ENCODE measurements around the gene FARP1.
"Not testable (repeated sequence)": the region's sequence is repeated elsewhere in the genome, so short reads cannot be mapped to it uniquely, and the experiment has no call there.

FARP1 gene

DNA sequence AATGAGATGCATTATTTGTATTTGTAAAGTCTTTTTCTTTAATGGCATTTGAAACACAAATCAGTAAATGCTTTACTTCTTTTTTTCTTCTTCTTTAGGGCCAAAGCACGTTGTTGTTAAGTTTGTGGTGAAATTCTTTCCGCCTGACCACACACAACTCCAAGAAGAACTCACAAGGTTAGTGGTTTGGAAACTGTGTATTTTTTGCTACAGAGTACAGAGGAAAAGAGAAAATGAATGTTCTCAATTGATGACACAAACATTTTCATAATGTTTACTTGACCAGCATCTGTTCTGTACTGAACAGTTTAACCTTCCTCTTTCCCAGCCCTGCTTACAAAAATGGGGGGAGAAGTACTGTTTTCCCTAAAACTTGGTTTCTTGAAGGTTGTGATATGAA lies 225.1 kb downstream of the FARP1 start:
- TF ChIP-seq, protein P1, sequence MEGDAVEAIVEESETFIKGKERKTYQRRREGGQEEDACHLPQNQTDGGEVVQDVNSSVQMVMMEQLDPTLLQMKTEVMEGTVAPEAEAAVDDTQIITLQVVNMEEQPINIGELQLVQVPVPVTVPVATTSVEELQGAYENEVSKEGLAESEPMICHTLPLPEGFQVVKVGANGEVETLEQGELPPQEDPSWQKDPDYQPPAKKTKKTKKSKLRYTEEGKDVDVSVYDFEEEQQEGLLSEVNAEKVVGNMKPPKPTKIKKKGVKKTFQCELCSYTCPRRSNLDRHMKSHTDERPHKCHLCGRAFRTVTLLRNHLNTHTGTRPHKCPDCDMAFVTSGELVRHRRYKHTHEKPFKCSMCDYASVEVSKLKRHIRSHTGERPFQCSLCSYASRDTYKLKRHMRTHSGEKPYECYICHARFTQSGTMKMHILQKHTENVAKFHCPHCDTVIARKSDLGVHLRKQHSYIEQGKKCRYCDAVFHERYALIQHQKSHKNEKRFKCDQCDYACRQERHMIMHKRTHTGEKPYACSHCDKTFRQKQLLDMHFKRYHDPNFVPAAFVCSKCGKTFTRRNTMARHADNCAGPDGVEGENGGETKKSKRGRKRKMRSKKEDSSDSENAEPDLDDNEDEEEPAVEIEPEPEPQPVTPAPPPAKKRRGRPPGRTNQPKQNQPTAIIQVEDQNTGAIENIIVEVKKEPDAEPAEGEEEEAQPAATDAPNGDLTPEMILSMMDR (IDR thresholded peaks at IDR 0.05; ENCODE audit: borderline replicate concordance, insufficient read depth, low read depth, low read length), result no peak
- H3K4me3 ChIP-seq (ENCODE audit: low read depth, low read length), result no peak overlapping the region

DNA sequence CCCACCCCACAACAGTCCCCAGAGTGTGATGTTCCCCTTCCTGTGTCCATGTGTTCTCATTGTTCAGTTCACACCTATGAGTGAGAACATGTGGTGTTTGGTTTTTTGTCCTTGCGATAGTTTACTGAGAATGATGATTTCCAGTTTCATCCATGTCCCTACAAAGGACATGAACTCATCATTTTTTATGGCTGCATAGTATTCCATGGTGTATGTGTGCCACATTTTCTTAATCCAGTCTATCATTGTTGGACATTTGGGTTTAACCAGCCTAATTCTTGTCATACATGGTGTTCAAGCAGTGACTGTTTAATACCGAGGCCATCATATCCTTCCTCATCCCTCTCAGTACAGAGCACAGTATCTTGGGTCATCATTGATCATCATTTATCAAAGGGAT lies 226.6 kb downstream of the FARP1 start:
- H3K4me3 ChIP-seq (ENCODE audit: low read depth, low read length), result not testable (repeated sequence)

DNA sequence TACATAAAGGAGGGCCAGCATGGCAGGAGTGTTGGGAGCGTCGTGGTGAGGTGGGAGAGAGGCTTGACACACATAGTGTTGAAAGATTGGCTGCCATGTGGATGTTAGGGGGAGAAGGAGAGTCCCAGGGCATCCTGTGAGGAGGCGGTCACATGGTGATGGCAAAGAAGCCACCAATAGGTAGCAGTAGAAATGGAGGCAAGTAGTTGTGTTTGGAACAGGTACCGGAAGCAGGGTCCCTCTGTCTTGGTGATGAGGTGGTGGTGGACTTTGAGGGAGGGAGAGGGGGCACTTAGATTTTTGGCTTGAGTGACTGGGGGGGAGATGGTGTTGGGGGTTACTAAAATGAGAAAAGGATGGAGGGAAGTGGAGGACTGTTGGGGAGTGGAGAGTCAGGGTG lies 227.4 kb downstream of the FARP1 start:
- H3K4me3 ChIP-seq (ENCODE audit: low read depth, low read length), result no peak overlapping the region
- TF ChIP-seq, protein P1 (IDR thresholded peaks at IDR 0.05; ENCODE audit: borderline replicate concordance, insufficient read depth, low read depth, low read length), result no peak

DNA sequence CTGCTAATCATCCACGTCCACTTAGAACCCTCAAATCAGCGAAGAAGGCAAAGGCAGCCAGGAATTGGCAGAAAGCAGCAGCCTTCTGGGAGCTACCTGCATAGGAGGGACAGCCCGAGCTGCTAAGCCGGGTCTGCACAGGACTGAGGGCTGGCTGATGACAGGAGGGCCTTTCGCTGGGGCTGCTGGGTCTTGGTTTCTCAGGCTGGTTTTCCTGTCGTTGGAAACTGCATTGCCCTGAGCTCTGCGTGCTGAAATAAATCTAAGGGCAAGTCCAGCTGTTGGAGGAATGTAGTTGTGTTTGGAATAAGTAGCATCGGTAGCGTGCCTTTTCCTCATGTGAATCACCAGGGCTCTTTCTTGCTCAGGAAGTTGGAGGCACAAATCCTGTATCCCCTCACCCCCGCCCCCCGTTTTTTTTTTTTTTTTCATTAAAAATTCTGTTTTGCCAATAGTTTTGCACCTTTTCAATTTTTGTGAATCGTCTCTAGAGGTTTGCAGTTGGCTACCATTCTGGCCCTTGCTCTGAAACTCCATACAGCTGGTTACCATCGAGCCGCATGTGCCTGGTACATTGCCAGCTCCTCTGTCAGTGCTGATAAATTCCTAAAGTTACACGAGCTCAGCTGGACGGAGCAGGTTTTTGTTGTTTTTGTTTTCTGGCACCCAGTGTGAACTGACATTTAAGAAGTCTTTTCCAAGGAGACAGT lies 228.1 kb downstream of the FARP1 start:
- H3K4me3 ChIP-seq (ENCODE audit: low read depth, low read length), result no peak overlapping the region
- TF ChIP-seq, protein P1 (IDR thresholded peaks at IDR 0.05; ENCODE audit: borderline replicate concordance, insufficient read depth, low read depth, low read length), result no peak

DNA sequence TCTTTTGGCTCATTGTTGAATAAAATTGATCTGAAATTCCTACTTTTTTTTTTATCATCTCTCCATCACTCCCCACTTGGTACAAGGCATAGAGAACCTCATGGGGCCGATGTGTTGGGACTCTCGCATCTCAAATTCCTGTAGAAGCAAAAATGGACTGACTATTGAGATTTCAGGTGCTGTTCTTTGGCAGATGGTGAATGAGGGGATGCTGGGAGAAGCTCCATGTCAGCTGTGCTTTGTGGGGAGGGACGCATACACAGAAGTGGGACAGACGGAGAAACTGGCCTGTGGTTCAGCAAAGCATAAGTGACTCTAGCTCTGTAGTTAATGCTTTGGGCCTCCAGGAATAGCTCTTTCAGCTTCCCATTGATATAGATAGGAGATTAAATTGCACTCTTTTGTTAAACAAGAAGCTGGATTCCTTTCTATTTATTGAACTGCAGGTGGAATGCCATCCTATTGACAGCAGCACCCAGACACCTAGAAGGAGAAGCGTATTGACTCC lies 228.7 kb downstream of the FARP1 start:
- TF ChIP-seq, protein P1 (IDR thresholded peaks at IDR 0.05; ENCODE audit: borderline replicate concordance, insufficient read depth, low read depth, low read length), result no peak
- H3K4me3 ChIP-seq (ENCODE audit: low read depth, low read length), result no peak overlapping the region

DNA sequence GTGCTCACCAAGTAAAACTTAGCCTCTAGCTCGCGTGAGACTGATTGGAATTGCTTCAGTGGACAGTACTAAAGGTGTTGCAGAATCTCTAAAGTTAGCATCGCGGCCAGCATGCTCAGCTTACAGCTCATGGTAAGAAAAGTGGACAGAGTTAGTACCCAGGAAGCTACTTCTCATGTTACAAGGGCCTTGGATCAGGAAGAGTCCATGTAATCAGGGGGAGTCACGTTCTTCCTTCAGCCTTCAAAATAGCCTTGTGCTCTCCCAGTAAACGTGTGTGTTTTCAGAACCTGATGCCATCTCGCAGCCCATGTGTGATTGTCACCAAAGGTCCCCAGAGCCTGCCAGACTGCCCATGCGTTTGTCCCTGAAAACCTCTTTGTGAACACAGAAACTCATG lies 230.0 kb downstream of the FARP1 start:
- TF ChIP-seq, protein P1 (IDR thresholded peaks at IDR 0.05; ENCODE audit: borderline replicate concordance, insufficient read depth, low read depth, low read length), result no peak

DNA sequence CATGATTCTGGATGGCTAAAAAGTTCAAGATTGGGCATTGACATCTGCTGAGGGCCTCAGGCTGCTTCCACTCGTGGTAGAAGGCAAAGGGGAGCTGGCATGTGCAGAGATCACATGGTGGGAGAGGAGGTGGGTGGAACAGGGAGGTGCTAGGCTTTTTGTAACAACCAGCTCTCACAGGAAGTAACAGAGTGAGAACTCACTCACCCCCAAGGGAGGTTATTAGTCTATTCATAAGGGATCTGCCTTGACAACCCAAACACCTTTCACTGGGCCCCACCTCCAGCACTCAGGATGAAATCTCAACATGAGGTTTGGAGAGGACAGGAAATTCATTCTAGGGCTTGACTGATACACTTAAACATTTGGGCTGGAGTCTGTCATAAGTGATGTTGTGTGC lies 231.9 kb downstream of the FARP1 start:
- TF ChIP-seq, protein P1 (IDR thresholded peaks at IDR 0.05; ENCODE audit: borderline replicate concordance, insufficient read depth, low read depth, low read length), result no peak
- no peak overlapping the region for H3K4me3 ChIP-seq (ENCODE audit: low read depth, low read length)

More for the DNA sequence above, 230.0 kb downstream of the FARP1 start:
- H3K4me3 ChIP-seq (ENCODE audit: low read depth, low read length), result no peak overlapping the region

All from GM12875 (cell line).